ENCODE data around the gene SPDYE2B. TPM values are rescaled to one million over a fixed set of nuclear protein-coding genes. Genes with fewer than 3 reads are reported as not detected.
"Not testable (repeated sequence)": the region's sequence is repeated elsewhere in the genome, so short reads cannot be mapped to it uniquely, and the experiment has no call there.

The SPDYE2B gene
- total and polyA plus RNA-seq, 2 donors (not counting 1 experiment from before 2014, with no cell fraction given): not detected

DNA sequence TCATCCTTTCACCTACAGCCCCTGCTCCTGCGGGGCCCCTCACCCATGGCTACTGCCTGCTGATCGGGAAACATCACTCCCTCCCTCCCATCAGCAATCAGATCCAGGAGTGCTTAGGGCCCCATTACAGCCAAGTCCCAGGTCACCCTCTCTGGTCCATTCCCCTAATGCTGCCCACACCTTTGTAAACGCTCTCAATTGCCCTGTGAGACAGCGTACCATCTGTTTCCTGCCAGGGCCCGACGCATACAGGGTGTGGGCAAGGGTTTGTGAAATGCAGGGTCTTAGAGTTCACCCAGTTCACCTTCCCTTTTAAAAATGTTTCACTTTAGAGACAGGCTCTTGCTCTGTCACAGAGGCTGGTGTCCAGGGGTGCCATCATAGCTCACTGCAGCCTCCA, 15.8 kb upstream of the SPDYE2B start:
- H3K4me3 Mint-ChIP-seq; H3K4me1 Mint-ChIP-seq; H3K27me3 ChIP-seq (replicated peaks in 1 of 4; ENCODE audit: control extremely low read depth in 1 of 4, control insufficient read depth in 3 of 4, insufficient read depth in 4 of 4, low read length in 3 of 4); ATAC-seq (ENCODE audit: low read depth); H2AFZ ChIP-seq (ENCODE audit: insufficient read depth, low read depth, low read length, poor library complexity, severe bottlenecking); POLR2A ChIA-PET; H3K36me3 ChIP-seq (replicated peaks in 1 of 2; ENCODE audit: control extremely low read depth in 1 of 2, control insufficient read depth in 1 of 2, extremely low read depth in 1 of 2, insufficient read depth in 2 of 2, low read length in 1 of 2); DNase-seq; CTCF ChIA-PET; H3K4me1 ChIP-seq (ENCODE audit: control insufficient read depth in 2 of 2, insufficient read depth in 2 of 2, low read length in 2 of 2); H3K27ac Mint-ChIP-seq; H3K27ac ChIP-seq (ENCODE audit: low read length in 2 of 2); intact Hi-C loops (cut with micrococcal nuclease); H3K79me2 ChIP-seq (ENCODE audit: control insufficient read depth, insufficient read depth, low read length); H3K27me3 Mint-ChIP-seq; H3K9ac ChIP-seq (ENCODE audit: low read length); H3K9me3 Mint-ChIP-seq (ENCODE audit: insufficient read depth); H3K4me3 ChIP-seq (ENCODE audit: control extremely low read depth in 1 of 5, extremely low read depth in 1 of 5, insufficient read depth in 1 of 5, low read depth in 2 of 5, low read length in 4 of 5); H4K20me1 ChIP-seq (ENCODE audit: control insufficient read depth, insufficient read depth, low read length, poor library complexity, severe bottlenecking); H3K4me2 ChIP-seq (replicated peaks; ENCODE audit: low read depth, low read length, poor library complexity, severe bottlenecking); H3K9me3 ChIP-seq (ENCODE audit: control extremely low read depth in 1 of 3, control insufficient read depth in 2 of 3, insufficient read depth in 1 of 3, low read length in 2 of 3): not testable (repeated sequence)
- WGBS (ENCODE audit: insufficient coverage): 35% methylated on average over 2 of the region's 6 CpGs

DNA sequence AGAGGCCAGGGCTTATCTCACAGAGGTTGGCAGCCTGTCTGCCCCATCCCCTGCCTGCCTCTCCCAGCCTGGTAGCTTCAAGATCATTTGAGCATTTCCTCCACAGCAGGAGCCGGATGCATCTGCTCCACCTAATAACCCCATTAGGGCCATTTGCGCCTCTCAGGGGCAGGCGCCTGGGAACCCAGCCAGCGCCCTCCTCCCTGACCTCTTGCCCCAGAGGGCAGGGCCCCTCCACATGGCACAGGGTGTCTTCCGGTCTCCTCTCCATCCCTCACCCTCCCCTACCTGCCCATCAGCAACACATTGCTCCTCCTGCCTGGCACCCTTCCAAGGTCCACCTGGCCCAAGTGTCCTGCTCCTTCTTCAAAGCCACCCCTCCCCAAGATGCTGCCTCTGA, 14.8 kb upstream of the SPDYE2B start:
- CTCF ChIA-PET: not testable (repeated sequence)

GRCh38 chr7:102636956-102637355, 13.2 kb upstream of the SPDYE2B start:
- H3K9ac ChIP-seq (ENCODE audit: low read length); H3K9me3 ChIP-seq (ENCODE audit: control extremely low read depth in 1 of 3, control insufficient read depth in 2 of 3, insufficient read depth in 1 of 3, low read length in 2 of 3); intact Hi-C loops (cut with micrococcal nuclease); H3K9me3 Mint-ChIP-seq (ENCODE audit: insufficient read depth); H3K4me3 Mint-ChIP-seq; ATAC-seq (ENCODE audit: low read depth); CTCF ChIA-PET; H2AFZ ChIP-seq (ENCODE audit: insufficient read depth, low read depth, low read length, poor library complexity, severe bottlenecking); H3K27me3 Mint-ChIP-seq; DNase-seq; POLR2A ChIA-PET; H3K4me2 ChIP-seq (replicated peaks; ENCODE audit: low read depth, low read length, poor library complexity, severe bottlenecking); H3K4me1 Mint-ChIP-seq; H4K20me1 ChIP-seq (ENCODE audit: control insufficient read depth, insufficient read depth, low read length, poor library complexity, severe bottlenecking); H3K79me2 ChIP-seq (ENCODE audit: control insufficient read depth, insufficient read depth, low read length); H3K36me3 ChIP-seq (replicated peaks in 1 of 2; ENCODE audit: control extremely low read depth in 1 of 2, control insufficient read depth in 1 of 2, extremely low read depth in 1 of 2, insufficient read depth in 2 of 2, low read length in 1 of 2); H3K4me1 ChIP-seq (ENCODE audit: control insufficient read depth in 2 of 2, insufficient read depth in 2 of 2, low read length in 2 of 2); H3K4me3 ChIP-seq (ENCODE audit: control extremely low read depth in 1 of 5, extremely low read depth in 1 of 5, insufficient read depth in 1 of 5, low read depth in 2 of 5, low read length in 4 of 5); H3K27me3 ChIP-seq (replicated peaks in 1 of 4; ENCODE audit: control extremely low read depth in 1 of 4, control insufficient read depth in 3 of 4, insufficient read depth in 4 of 4, low read length in 3 of 4); H3K27ac ChIP-seq (ENCODE audit: low read length in 2 of 2); H3K27ac Mint-ChIP-seq: not testable (repeated sequence)
- WGBS (ENCODE audit: insufficient coverage): 77% methylated on average over 3 of the region's 13 CpGs

More for the DNA sequence above, 14.8 kb upstream of the SPDYE2B start:
- H3K9ac ChIP-seq (ENCODE audit: low read length); H4K20me1 ChIP-seq (ENCODE audit: control insufficient read depth, insufficient read depth, low read length, poor library complexity, severe bottlenecking); H3K4me2 ChIP-seq (replicated peaks; ENCODE audit: low read depth, low read length, poor library complexity, severe bottlenecking); H3K79me2 ChIP-seq (ENCODE audit: control insufficient read depth, insufficient read depth, low read length); H3K27ac ChIP-seq (ENCODE audit: low read length in 2 of 2); POLR2A ChIA-PET; DNase-seq; intact Hi-C loops (cut with micrococcal nuclease); H3K36me3 ChIP-seq (replicated peaks in 1 of 2; ENCODE audit: control extremely low read depth in 1 of 2, control insufficient read depth in 1 of 2, extremely low read depth in 1 of 2, insufficient read depth in 2 of 2, low read length in 1 of 2); H3K27ac Mint-ChIP-seq; H3K9me3 ChIP-seq (ENCODE audit: control extremely low read depth in 1 of 3, control insufficient read depth in 2 of 3, insufficient read depth in 1 of 3, low read length in 2 of 3); H3K27me3 Mint-ChIP-seq; H3K4me3 Mint-ChIP-seq; H3K27me3 ChIP-seq (replicated peaks in 1 of 4; ENCODE audit: control extremely low read depth in 1 of 4, control insufficient read depth in 3 of 4, insufficient read depth in 4 of 4, low read length in 3 of 4); H3K4me1 ChIP-seq (ENCODE audit: control insufficient read depth in 2 of 2, insufficient read depth in 2 of 2, low read length in 2 of 2); H2AFZ ChIP-seq (ENCODE audit: insufficient read depth, low read depth, low read length, poor library complexity, severe bottlenecking); H3K4me3 ChIP-seq (ENCODE audit: control extremely low read depth in 1 of 5, extremely low read depth in 1 of 5, insufficient read depth in 1 of 5, low read depth in 2 of 5, low read length in 4 of 5); H3K4me1 Mint-ChIP-seq; ATAC-seq (ENCODE audit: low read depth); H3K9me3 Mint-ChIP-seq (ENCODE audit: insufficient read depth): not testable (repeated sequence)
- WGBS (ENCODE audit: insufficient coverage): no CpG with 5 or more reads among the region's 5 CpGs

DNA sequence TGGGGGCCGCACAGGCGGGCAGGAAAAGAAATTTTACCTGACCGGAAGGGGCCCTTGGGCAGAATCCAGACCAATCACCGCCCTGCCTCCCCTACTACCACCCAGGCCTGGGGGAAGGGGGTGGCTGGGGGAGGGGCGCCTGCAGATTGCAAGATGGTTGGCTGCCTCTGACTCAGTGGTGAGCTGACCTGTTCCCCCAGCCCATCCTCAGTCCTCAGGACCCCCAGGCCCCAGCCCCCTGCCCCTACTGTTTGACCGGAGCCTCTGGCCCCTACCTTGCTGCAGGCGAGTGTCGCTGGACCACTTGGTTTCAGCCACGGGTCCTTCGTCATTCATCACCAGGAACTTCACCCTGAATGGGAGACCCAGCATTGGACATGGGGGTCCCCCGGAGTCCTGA, 11.3 kb upstream of the SPDYE2B start:
- H3K27me3 Mint-ChIP-seq; H3K9me3 ChIP-seq (ENCODE audit: control extremely low read depth in 1 of 3, control insufficient read depth in 2 of 3, insufficient read depth in 1 of 3, low read length in 2 of 3); CTCF ChIA-PET; H3K4me2 ChIP-seq (replicated peaks; ENCODE audit: low read depth, low read length, poor library complexity, severe bottlenecking); H3K36me3 ChIP-seq (replicated peaks in 1 of 2; ENCODE audit: control extremely low read depth in 1 of 2, control insufficient read depth in 1 of 2, extremely low read depth in 1 of 2, insufficient read depth in 2 of 2, low read length in 1 of 2); H2AFZ ChIP-seq (ENCODE audit: insufficient read depth, low read depth, low read length, poor library complexity, severe bottlenecking); H4K20me1 ChIP-seq (ENCODE audit: control insufficient read depth, insufficient read depth, low read length, poor library complexity, severe bottlenecking); H3K27ac ChIP-seq (ENCODE audit: low read length in 2 of 2); H3K4me1 ChIP-seq (ENCODE audit: control insufficient read depth in 2 of 2, insufficient read depth in 2 of 2, low read length in 2 of 2); H3K4me1 Mint-ChIP-seq; intact Hi-C loops (cut with micrococcal nuclease); H3K9ac ChIP-seq (ENCODE audit: low read length); H3K27me3 ChIP-seq (replicated peaks in 1 of 4; ENCODE audit: control extremely low read depth in 1 of 4, control insufficient read depth in 3 of 4, insufficient read depth in 4 of 4, low read length in 3 of 4); H3K9me3 Mint-ChIP-seq (ENCODE audit: insufficient read depth); H3K27ac Mint-ChIP-seq; H3K4me3 ChIP-seq (ENCODE audit: control extremely low read depth in 1 of 5, extremely low read depth in 1 of 5, insufficient read depth in 1 of 5, low read depth in 2 of 5, low read length in 4 of 5); POLR2A ChIA-PET; H3K79me2 ChIP-seq (ENCODE audit: control insufficient read depth, insufficient read depth, low read length); H3K4me3 Mint-ChIP-seq: not testable (repeated sequence)
- ATAC-seq (ENCODE audit: low read depth) (peak; percentile 4), DNase-seq (peak; percentile 1)
- no CpG with 5 or more reads among the region's 11 CpGs for WGBS (ENCODE audit: insufficient coverage)

All from B cell (primary cell).